Esophagus muscularis mucosa (tissue), 3 donors: ENCODE data around the gene ADGRF3.

Experiments used
- POLR2A ChIP-seq: fragments of 450-650 bp; IDR thresholded peaks from one replicate; pipeline ENCODE4 v1.6.1; 2017; ENCODE audit warnings: antibody characterized with exemption, moderate library complexity, mild to moderate bottlenecking, low read depth
- TF ChIP-seq, protein P1 (sequence below), 3 experiments: fragments of 200-600 bp in 2 of 3; fragments of 450-650 bp in 1 of 3; sonication (generic) in 2 of 3; IDR thresholded peaks; one replicate each; pipeline ENCODE4 v1.5.1; 2017 to 2019; ENCODE audit warnings: antibody characterized with exemption in 3 of 3, mild to moderate bottlenecking in 2 of 3, moderate library complexity in 1 of 3

- TF ChIP-seq, protein P1, sequence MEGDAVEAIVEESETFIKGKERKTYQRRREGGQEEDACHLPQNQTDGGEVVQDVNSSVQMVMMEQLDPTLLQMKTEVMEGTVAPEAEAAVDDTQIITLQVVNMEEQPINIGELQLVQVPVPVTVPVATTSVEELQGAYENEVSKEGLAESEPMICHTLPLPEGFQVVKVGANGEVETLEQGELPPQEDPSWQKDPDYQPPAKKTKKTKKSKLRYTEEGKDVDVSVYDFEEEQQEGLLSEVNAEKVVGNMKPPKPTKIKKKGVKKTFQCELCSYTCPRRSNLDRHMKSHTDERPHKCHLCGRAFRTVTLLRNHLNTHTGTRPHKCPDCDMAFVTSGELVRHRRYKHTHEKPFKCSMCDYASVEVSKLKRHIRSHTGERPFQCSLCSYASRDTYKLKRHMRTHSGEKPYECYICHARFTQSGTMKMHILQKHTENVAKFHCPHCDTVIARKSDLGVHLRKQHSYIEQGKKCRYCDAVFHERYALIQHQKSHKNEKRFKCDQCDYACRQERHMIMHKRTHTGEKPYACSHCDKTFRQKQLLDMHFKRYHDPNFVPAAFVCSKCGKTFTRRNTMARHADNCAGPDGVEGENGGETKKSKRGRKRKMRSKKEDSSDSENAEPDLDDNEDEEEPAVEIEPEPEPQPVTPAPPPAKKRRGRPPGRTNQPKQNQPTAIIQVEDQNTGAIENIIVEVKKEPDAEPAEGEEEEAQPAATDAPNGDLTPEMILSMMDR (IDR thresholded peaks at IDR 0.05), result no peak
- no peak for TF ChIP-seq POLR2A
Measured at GRCh38 chr2:26314243-26314642, 32.3 kb downstream of the ADGRF3 start.
